HCT116 (cell line): ENCODE data around the gene ABR. TPM values are rescaled to one million over a fixed set of nuclear protein-coding genes. Genes with fewer than 3 reads are reported as not detected.

Experiments used
- ATAC-seq: fragments of 200-7000 bp; cut with Tn5 transposase; 2 replicates; pipeline ENCODE4 v1.9.1; 2020; ENCODE audit warnings: mild to moderate bottlenecking, moderate library complexity
- BruUV-seq: library from RNA; stranded (reverse); fragments of 400-500 nt; replicated peaks from 2 replicates; lab custom pipeline; 2021; lab: Mats Ljungman, UMichigan
- CTCF ChIA-PET: fragments of 300-600 bp; sonication (Branson Sonifier 250); formaldehyde crosslinking; loops from one replicate; lab custom pipeline; 2021; ENCODE audit warnings: antibody characterized with exemption; lab: Charles Lee
- POLR2A ChIA-PET: fragments of 300-600, 350-600 bp; sonication (Branson Sonifier 250); formaldehyde crosslinking; loops from one replicate; lab custom pipeline; 2021; ENCODE audit warnings: antibody characterized with exemption; lab: Charles Lee
- RAD21 ChIA-PET, 2 experiments: fragments of 300-600 bp; sonication (Branson Sonifier 250); formaldehyde crosslinking; loops; one replicate each; lab custom pipeline; 2023; ENCODE audit warnings: low total read pairs in 2 of 2; ENCODE audit not compliant: uncharacterized antibody in 2 of 2, unreplicated experiment in 2 of 2, low non-redundant PET in 1 of 2; lab: Charles Lee
- DNase-seq: peaks from one replicate; pipeline ENCODE4 v3.0.0-alpha.2; 2010; ENCODE audit warnings: low read depth, low spot score
- H2AFZ ChIP-seq: fragments of 200-600 bp; shearing (Covaris generic), sonication (generic); 2 replicates; pipeline ENCODE4 v1.6.1; 2017; ENCODE audit warnings: low read depth, mixed run types, mixed read lengths, antibody characterized with exemption, low read length; ENCODE audit not compliant: poor library complexity, severe bottlenecking
- H3K27ac ChIP-seq: 2 replicates; pipeline ENCODE4 v1.5.1; 2012; ENCODE audit warnings: low read depth, low read length
- H3K27me3 ChIP-seq: fragments of 200-600 bp; sonication (generic); 2 replicates; pipeline ENCODE4 v1.6.1; 2016; ENCODE audit warnings: mixed run types, low read length, mixed read lengths; ENCODE audit not compliant: insufficient read depth
- H3K36me3 ChIP-seq, 2 experiments: fragments of 200-500 bp in 1 of 2; fragments of 200-600 bp in 1 of 2; sonication (Bioruptor generic) in 1 of 2; sonication (generic) in 1 of 2; 2 replicates each; pipeline versions ENCODE4 v1.5.1 to v1.6.1; 2014 to 2016; ENCODE audit warnings: low read length in 2 of 2, inconsistent platforms in 1 of 2, mixed read lengths in 1 of 2, mixed run types in 1 of 2; ENCODE audit not compliant: insufficient read depth in 2 of 2, control insufficient read depth in 1 of 2
- H3K4me1 ChIP-seq, 2 experiments: fragments of 200-600 bp in 1 of 2; sonication (generic) in 1 of 2; 2 replicates each; pipeline versions ENCODE4 v1.5.1 to v1.6.1; 2012 to 2017; ENCODE audit warnings: low read length in 2 of 2, inconsistent platforms in 1 of 2, mild to moderate bottlenecking in 1 of 2, mixed read lengths in 1 of 2, mixed run types in 1 of 2, moderate library complexity in 1 of 2; ENCODE audit not compliant: insufficient read depth in 2 of 2, control insufficient read depth in 1 of 2
- H3K4me2 ChIP-seq: fragments of 200-600 bp; sonication (generic); 2 replicates; pipeline ENCODE4 v1.6.1; 2017; ENCODE audit warnings: mixed run types, low read length, mixed read lengths
- H3K4me3 ChIP-seq, 2 experiments: fragments of 200-600 bp in 1 of 2; sonication (generic) in 1 of 2; replicated peaks in 1 of 2; 2 replicates each; pipeline ENCODE4 v1.5.1; 2011 to 2016; ENCODE audit warnings: low read length in 2 of 2, control low read depth in 1 of 2, low read depth in 1 of 2, mild to moderate bottlenecking in 1 of 2, mixed read lengths in 1 of 2, mixed run types in 1 of 2
- H3K79me2 ChIP-seq: fragments of 200-600 bp; sonication (generic); 2 replicates; pipeline ENCODE4 v1.6.1; 2017; ENCODE audit warnings: mild to moderate bottlenecking, mixed run types, low read length, moderate library complexity, mixed read lengths; ENCODE audit not compliant: insufficient read depth
- H3K9ac ChIP-seq: fragments of 200-600 bp; sonication (generic); 2 replicates; pipeline ENCODE4 v1.6.1; 2016; ENCODE audit warnings: low read length, mixed read lengths
- H3K9me2 ChIP-seq: fragments of 200-600 bp; sonication (generic), shearing (Covaris generic); 2 replicates; pipeline ENCODE4 v1.6.1; 2017; ENCODE audit warnings: mixed run types, mild to moderate bottlenecking, moderate library complexity; ENCODE audit not compliant: insufficient read depth
- H3K9me3 ChIP-seq, 2 experiments: fragments of 200-500 bp in 1 of 2; fragments of 200-600 bp in 1 of 2; sonication (Bioruptor generic) in 1 of 2; sonication (generic) in 1 of 2; 2 replicates each; pipeline ENCODE4 v1.6.1; 2014 to 2017; ENCODE audit warnings: low read length in 2 of 2, mixed read lengths in 2 of 2, inconsistent platforms in 1 of 2, low read depth in 1 of 2, mild to moderate bottlenecking in 1 of 2, mixed run types in 1 of 2, moderate library complexity in 1 of 2; ENCODE audit not compliant: control insufficient read depth in 1 of 2, insufficient read depth in 1 of 2
- H4K20me1 ChIP-seq: fragments of 200-600 bp; sonication (generic), shearing (Covaris generic); 2 replicates; pipeline ENCODE4 v1.6.1; 2017; ENCODE audit warnings: mixed run types, mild to moderate bottlenecking, moderate library complexity; ENCODE audit not compliant: insufficient read depth
- CBX3 ChIP-seq: IDR thresholded peaks from 2 replicates; pipeline ENCODE4 v1.6.1; 2012; ENCODE audit warnings: low read depth
- CEBPB ChIP-seq: IDR thresholded peaks from 2 replicates; pipeline ENCODE4 v1.6.1; 2012; ENCODE audit warnings: low read depth
- CTCF ChIP-seq, 3 experiments: fragments of 200-600 bp in 1 of 3; sonication (generic) in 1 of 3; IDR thresholded peaks in 2 of 3; conservative IDR thresholded peaks in 1 of 3; 2 replicates each; pipeline ENCODE4 v1.5.1; 2012 to 2017; ENCODE audit warnings: low read depth in 2 of 3, low read length in 2 of 3, antibody characterized with exemption in 1 of 3, borderline replicate concordance in 1 of 3, control low read depth in 1 of 3, mild to moderate bottlenecking in 1 of 3, mixed read lengths in 1 of 3, mixed run types in 1 of 3, moderate library complexity in 1 of 3; ENCODE audit not compliant: insufficient read depth in 1 of 3
- EGR1 ChIP-seq: IDR thresholded peaks from 2 replicates; pipeline ENCODE4 v1.6.1; 2012; ENCODE audit warnings: low read depth
- EZH2 ChIP-seq: fragments of 200-600 bp; sonication (generic); IDR thresholded peaks from 2 replicates; pipeline ENCODE4 v1.6.1; 2017; ENCODE audit warnings: antibody characterized with exemption, mixed run types
- EZH2phosphoT487 ChIP-seq: fragments of 200-600 bp; IDR thresholded peaks from 2 replicates; pipeline ENCODE4 v1.6.1; 2018; ENCODE audit warnings: antibody characterized with exemption, borderline replicate concordance
- FOSL1 ChIP-seq: IDR thresholded peaks from 2 replicates; pipeline ENCODE4 v1.6.1; 2012; ENCODE audit warnings: low read depth
- MAX ChIP-seq: IDR thresholded peaks from 2 replicates; pipeline ENCODE4 v1.6.1; 2012
- POLR2A ChIP-seq: IDR thresholded peaks from 2 replicates; pipeline ENCODE4 v1.7.0; 2011; ENCODE audit warnings: borderline replicate concordance; ENCODE audit not compliant: insufficient read depth, insufficient read length; ENCODE audit errors: extremely low read depth
- POLR2AphosphoS5 ChIP-seq: IDR thresholded peaks from 2 replicates; pipeline ENCODE4 v1.6.1; 2011; ENCODE audit warnings: mild to moderate bottlenecking, low read depth, low read length, moderate library complexity
- RAD21 ChIP-seq: IDR thresholded peaks from 2 replicates; pipeline ENCODE4 v1.6.1; 2012; ENCODE audit warnings: low read depth, mild to moderate bottlenecking
- SIN3A ChIP-seq: IDR thresholded peaks from 2 replicates; pipeline ENCODE4 v1.6.1; 2012; ENCODE audit warnings: low read depth
- SP1 ChIP-seq: IDR thresholded peaks from 2 replicates; pipeline ENCODE4 v1.6.1; 2012; ENCODE audit warnings: low read depth
- SRF ChIP-seq: IDR thresholded peaks from 2 replicates; pipeline ENCODE4 v1.6.1; 2012; ENCODE audit warnings: low read depth
- YY1 ChIP-seq: IDR thresholded peaks from 2 replicates; pipeline ENCODE4 v1.6.1; 2011; ENCODE audit warnings: low read length, low read depth, moderate library complexity, mild to moderate bottlenecking; ENCODE audit not compliant: insufficient replicate concordance; ENCODE audit errors: extremely low read depth
- ZFX ChIP-seq: fragments of 450-650 bp; IDR thresholded peaks from 2 replicates; pipeline ENCODE4 v1.6.1; 2017
- ZNF274 ChIP-seq: fragments of 200-500 bp; sonication (Bioruptor generic); IDR thresholded peaks from 2 replicates; pipeline ENCODE4 v1.6.1; 2014; ENCODE audit warnings: mild to moderate bottlenecking, low read depth, low read length, inconsistent platforms
- intact Hi-C: fragments of 100-400 bp; cut with micrococcal nuclease; formaldehyde crosslinking; loops from 2 replicates; pipeline ENCODE4 v1.10.0; 2022
- total RNA-seq: library from RNA; stranded (reverse); gene quantifications from one replicate; pipeline ENCODE4 v1.2.1, GENCODE V29; 2021; ENCODE audit not compliant: unreplicated experiment

Gene ABR
- total RNA-seq, 1 experiment from 2014 or later, result 58.5 TPM

- no peak for TF ChIP-seq EZH2
Observed at GRCh38 chr17:1143573-1143972, 36.2 kb downstream of the ABR start (continued).

GRCh38 chr17:1142561-1142971 lies 37.2 kb downstream of the ABR start:
- no peak overlapping the region for H3K4me2 ChIP-seq
- H4K20me1 ChIP-seq, result no peaks in the 10 kb centered on the region
- CTCF ChIA-PET, result no interaction called here
- no peak for ATAC-seq
- no peaks in the 10 kb centered on the region for H3K9me2 ChIP-seq
- BruUV-seq, result no TSS peak
- H3K9ac ChIP-seq, result no peak overlapping the region
- H3K79me2 ChIP-seq, result no peaks in the 10 kb centered on the region
- H3K9me3 ChIP-seq, result no peaks in the 10 kb centered on the region; a peak in 1 of 4 replicates
- H3K4me3 ChIP-seq, result no peak overlapping the region
- intact Hi-C loops, result no loop called here
- TF ChIP-seq SIN3A (no peak), MAX (no peak), SRF (no peak), CBX3 (no peak), POLR2A (no peak), ZFX (no peak)
- TF ChIP-seq, all 23 proteins: peak for 0
- H3K27me3 ChIP-seq, result no peaks in the 10 kb centered on the region
- H3K36me3 ChIP-seq, result no peaks in the 10 kb centered on the region
- ChIA-PET POLR2A (no interaction called here), RAD21 (no interaction called here)
- no peak overlapping the region for H2AFZ ChIP-seq
- H3K27ac ChIP-seq, result no peak overlapping the region
- no peak for DNase-seq
- H3K4me1 ChIP-seq, result peaks cover 0 to 9% of the 10 kb centered on the region in 2 experiments; a peak in 2 of 4 replicates

GRCh38 chr17:1137465-1137894 lies 42.3 kb downstream of the ABR start:
- RAD21 ChIA-PET, result interaction anchor here in 1 of 2 experiments (0.5 to 2.6 kb wide), 2 partner anchors 29 to 79 kb away, joined by 5 to 13 read pairs; no protein-coding TSS in a partner anchor
- Histone ChIP-seq H3K9me2 (no peaks in the 10 kb centered on the region), H4K20me1 (no peaks in the 10 kb centered on the region), H3K79me2 (no peaks in the 10 kb centered on the region), H3K4me2 (peak overlapping the region; percentile 96), H3K9ac (peak overlapping the region; percentile 77), H3K4me3 (peak overlapping the region; percentile 65 to 69), H2AFZ (peak overlapping the region; percentile 49), H3K4me1 (peaks cover 5 to 17% of the 10 kb centered on the region in 2 experiments; a peak in 3 of 4 replicates), H3K9me3 (no peaks in the 10 kb centered on the region), H3K27me3 (no peaks in the 10 kb centered on the region), H3K36me3 (no peaks in the 10 kb centered on the region), H3K27ac (peak overlapping the region; percentile 77)
- DNase-seq (peak; percentile 92), ATAC-seq (peak; percentile 80)
- BruUV-seq, result no TSS peak
- intact Hi-C loops, result no loop called here
- CTCF ChIA-PET, result interaction anchor here (1.0 to 3.1 kb wide), 6 partner anchors 10 to 81 kb away, joined by 5 to 24 read pairs (median 9); no protein-coding TSS in a partner anchor
- POLR2A ChIA-PET, result interaction anchor here (1.2 to 1.4 kb wide), 3 partner anchors 15 to 79 kb away, joined by 4 read pairs; no protein-coding TSS in a partner anchor
- TF ChIP-seq MAX, result peak; percentile 92
- TF ChIP-seq POLR2AphosphoS5, result peak; percentile 86
- no peak for TF ChIP-seq RAD21
- no peak for TF ChIP-seq EZH2
- peak; percentile 84 for TF ChIP-seq POLR2A
- no peak for TF ChIP-seq SP1
- peak; percentile 64; the same call in 1 of the 2 replicates for TF ChIP-seq CBX3
- TF ChIP-seq CEBPB, result no peak
- TF ChIP-seq CTCF (IDR thresholded peaks at IDR 0.05 in 2 of 3, conservative IDR thresholded peaks at IDR 0.05 in 1 of 3; ENCODE audit: borderline replicate concordance in 1 of 3, insufficient read depth in 1 of 3, low read depth in 2 of 3, low read length in 2 of 3), result no peak
- TF ChIP-seq SRF, result no peak
- no peak for TF ChIP-seq EZH2phosphoT487
- TF ChIP-seq FOSL1, result no peak
- TF ChIP-seq ZNF274, result no peak
- no peak for TF ChIP-seq ZFX
- no peak for TF ChIP-seq EGR1
- peak; percentile 86 for TF ChIP-seq YY1
